ENCODE results near the gene ABHD14A. TPM values are rescaled to one million over a fixed set of nuclear protein-coding genes. Genes with fewer than 3 reads are reported as not detected.

Gene ABHD14A
- total and polyA plus RNA-seq, 7 donors = 11.2 to 40.6 (median 22.9) TPM

DNA sequence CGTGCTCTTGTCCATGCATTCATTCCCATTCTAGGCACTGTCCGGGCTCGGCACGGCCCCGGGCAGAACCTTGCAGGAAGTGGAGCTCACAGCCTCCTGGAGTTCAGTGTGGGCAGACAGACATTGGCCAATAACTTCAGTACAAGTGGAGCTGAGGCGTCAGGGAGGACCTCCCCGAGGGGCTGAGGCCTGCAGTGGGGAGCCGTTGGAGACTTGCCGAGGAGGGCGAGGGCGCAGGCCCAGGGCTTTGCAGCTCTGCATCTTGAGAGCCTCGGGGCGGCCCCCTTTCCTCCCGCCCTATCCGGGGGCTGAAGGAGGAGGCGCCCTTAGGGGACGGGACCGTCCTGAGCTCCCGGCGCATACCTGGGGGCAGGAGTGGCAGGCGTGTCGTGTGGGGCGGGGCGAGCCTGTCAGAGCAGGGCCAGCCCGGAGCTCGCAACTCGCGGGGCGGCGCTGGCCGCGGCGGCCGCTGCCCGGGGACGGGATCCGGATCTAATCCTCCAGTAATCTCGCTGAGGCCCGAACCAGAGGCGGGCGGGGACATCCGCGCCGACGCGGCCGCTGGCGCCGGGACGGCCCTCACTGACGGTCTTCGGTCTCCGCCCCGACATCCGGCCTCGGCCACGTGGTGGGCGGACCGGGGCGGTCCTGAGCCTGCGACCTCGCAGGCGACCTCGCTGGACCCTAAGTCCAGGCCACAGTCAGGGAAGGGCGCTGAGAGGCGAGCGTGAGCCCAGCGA, 8.1 kb downstream of the ABHD14A start, which contains the start of gene ACY1:
ACY1 (plus strand) TSS at position 698 of the 740 bp plus-strand sequence. CDS start 530 bp downstream, outside the sequence.
- ATAC-seq = peak; percentile 89 to 94 (median 92)
- intact Hi-C loops (cut with DNase I) = loop anchor here in 1 of 2 donors (5.0 kb wide), 1 partner anchor 481 kb away; the partner anchor contains the start of gene DCAF1

DNA sequence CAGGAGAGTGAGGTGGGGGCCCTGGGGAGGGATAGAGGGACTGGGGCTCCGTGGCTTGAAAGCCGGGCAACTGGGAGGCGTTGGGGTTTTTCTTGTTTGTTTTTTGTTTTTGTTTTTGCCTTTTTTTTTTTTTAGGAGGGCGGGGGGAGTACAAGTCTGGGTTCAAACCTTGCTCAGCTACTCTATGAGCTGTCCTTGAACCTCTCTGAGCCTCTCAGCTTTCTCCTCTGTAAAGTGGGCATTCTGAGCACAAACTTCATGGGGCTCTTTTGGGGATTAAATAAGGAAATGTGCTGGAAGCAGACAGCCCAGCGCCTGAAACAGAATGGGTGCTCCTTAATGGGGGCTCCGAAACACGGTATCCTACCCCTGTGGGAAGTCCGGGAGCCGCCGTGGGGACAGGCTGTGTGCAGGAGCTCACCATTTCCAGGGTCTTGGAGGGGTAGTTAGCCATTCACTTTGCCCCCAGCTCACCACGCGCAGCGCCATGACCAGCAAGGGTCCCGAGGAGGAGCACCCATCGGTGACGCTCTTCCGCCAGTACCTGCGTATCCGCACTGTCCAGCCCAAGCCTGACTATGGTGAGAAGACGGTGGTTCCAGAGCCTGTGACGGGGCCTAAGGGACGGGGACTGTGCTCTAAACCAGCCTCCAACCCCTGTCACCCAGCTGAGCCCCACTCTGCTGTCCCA, 8.9 kb downstream of the ABHD14A start:
- intact Hi-C loops (cut with DNase I) = loop anchor here in 1 of 2 donors (5.0 kb wide), 1 partner anchor 481 kb away; the partner anchor contains the start of gene DCAF1
- Histone ChIP-seq H3K9me3 (no peaks in the 10 kb centered on the region), H3K27me3 (ENCODE audit: insufficient read depth in 3 of 3, low read length in 2 of 3) (no peaks in the 10 kb centered on the region), H3K27ac (peak overlapping the region; percentile 96), H3K4me1 (peaks cover 20% of the 10 kb centered on the region), H3K4me3 (peak overlapping the region; percentile 84), H3K36me3 (ENCODE audit: insufficient read depth in 1 of 2, low read depth in 1 of 2) (peaks cover 0 to 6% of the 10 kb centered on the region in 2 donors)
- DNase-seq (no peak), ATAC-seq (peak in 1 of 4 donors; percentile 1)
- 70 to 74% (median 70%) methylated on average over 22 of the region's 22 CpGs for WGBS, 3 donors
- TF ChIP-seq, protein P1, sequence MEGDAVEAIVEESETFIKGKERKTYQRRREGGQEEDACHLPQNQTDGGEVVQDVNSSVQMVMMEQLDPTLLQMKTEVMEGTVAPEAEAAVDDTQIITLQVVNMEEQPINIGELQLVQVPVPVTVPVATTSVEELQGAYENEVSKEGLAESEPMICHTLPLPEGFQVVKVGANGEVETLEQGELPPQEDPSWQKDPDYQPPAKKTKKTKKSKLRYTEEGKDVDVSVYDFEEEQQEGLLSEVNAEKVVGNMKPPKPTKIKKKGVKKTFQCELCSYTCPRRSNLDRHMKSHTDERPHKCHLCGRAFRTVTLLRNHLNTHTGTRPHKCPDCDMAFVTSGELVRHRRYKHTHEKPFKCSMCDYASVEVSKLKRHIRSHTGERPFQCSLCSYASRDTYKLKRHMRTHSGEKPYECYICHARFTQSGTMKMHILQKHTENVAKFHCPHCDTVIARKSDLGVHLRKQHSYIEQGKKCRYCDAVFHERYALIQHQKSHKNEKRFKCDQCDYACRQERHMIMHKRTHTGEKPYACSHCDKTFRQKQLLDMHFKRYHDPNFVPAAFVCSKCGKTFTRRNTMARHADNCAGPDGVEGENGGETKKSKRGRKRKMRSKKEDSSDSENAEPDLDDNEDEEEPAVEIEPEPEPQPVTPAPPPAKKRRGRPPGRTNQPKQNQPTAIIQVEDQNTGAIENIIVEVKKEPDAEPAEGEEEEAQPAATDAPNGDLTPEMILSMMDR (IDR thresholded peaks at IDR 0.05) = no peak

More for the DNA sequence above, 8.1 kb downstream of the ABHD14A start, which contains the start of gene ACY1:
- 1% methylated on average over 55 to 68 of the region's 68 CpGs for WGBS, 3 donors
- Histone ChIP-seq H3K36me3 (ENCODE audit: insufficient read depth in 1 of 2, low read depth in 1 of 2) (peaks cover 0 to 2% of the 10 kb centered on the region in 2 donors), H3K27ac (peak within 1 kb of the TSS; percentile 96), H3K9me3 (no peaks in the 10 kb centered on the region), H3K4me3 (peak within 1 kb of the TSS; percentile 84), H3K27me3 (ENCODE audit: insufficient read depth in 3 of 3, low read length in 2 of 3) (no peaks in the 10 kb centered on the region), H3K4me1 (peaks cover 20% of the 10 kb centered on the region)
- peak; percentile 92 to 95 for DNase-seq
- TF ChIP-seq, protein P1 (IDR thresholded peaks at IDR 0.05) = no peak

DNA sequence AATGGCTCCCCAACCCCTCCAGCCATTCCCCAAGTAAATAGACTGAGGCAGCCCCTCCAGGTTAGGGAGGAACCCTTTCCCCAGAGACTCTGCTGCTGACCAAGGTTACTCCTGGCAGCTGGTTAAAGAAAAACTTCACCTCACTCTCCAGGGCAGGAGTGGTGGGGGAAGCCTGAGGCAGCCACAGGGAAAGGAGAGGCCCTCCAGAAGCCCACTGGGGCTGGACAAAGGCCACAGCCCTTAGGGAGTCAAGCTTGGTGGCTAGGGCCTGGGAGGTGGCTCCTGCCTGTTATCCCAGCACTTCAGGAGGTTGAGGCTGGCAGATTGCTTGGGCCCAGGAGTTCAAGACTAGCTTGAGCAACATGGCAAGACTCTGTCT, 9.4 kb downstream of the ABHD14A start:
- DNase-seq (no peak), ATAC-seq (no peak)
- H3K27me3 ChIP-seq (ENCODE audit: insufficient read depth in 3 of 3, low read length in 2 of 3) = no peaks in the 10 kb centered on the region
- TF ChIP-seq, protein P1 (IDR thresholded peaks at IDR 0.05) = no peak
- intact Hi-C loops (cut with DNase I) = loop anchor here in 1 of 2 donors (5.0 kb wide), 1 partner anchor 482 kb away; the partner anchor contains the start of gene DCAF1
- no peaks in the 10 kb centered on the region for H3K9me3 ChIP-seq
- H3K27ac ChIP-seq = peak overlapping the region; percentile 96
- H3K4me1 ChIP-seq = peaks cover 20% of the 10 kb centered on the region
- H3K4me3 ChIP-seq = peak overlapping the region; percentile 84
- H3K36me3 ChIP-seq (ENCODE audit: insufficient read depth in 1 of 2, low read depth in 1 of 2) = peaks cover 0 to 8% of the 10 kb centered on the region in 2 donors

DNA sequence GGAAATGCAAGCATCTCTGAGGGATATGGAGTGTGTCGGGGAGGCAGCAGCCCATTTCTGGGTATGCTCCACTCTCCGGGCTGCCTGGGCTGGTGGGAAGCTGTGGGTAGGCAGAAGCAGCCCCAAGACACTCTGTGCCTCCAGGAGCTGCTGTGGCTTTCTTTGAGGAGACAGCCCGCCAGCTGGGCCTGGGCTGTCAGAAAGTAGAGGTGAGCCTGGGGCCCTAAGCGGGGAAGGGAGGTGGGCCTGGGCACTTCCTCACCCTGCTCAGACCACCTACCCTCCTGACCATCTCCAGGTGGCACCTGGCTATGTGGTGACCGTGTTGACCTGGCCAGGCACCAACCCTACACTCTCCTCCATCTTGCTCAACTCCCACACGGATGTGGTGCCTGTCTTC, 10.2 kb downstream of the ABHD14A start:
- peaks cover 0 to 9% of the 10 kb centered on the region in 2 donors for H3K36me3 ChIP-seq (ENCODE audit: insufficient read depth in 1 of 2, low read depth in 1 of 2)
- TF ChIP-seq, protein P1 (IDR thresholded peaks at IDR 0.05) = no peak
- ATAC-seq = no peak
- WGBS, 3 donors = 77 to 90% (median 81%) methylated on average over 6 of the region's 6 CpGs
- DNase-seq = no peak
- H3K4me3 ChIP-seq = no peak overlapping the region
- no peaks in the 10 kb centered on the region for H3K27me3 ChIP-seq (ENCODE audit: insufficient read depth in 3 of 3, low read length in 2 of 3)
- H3K9me3 ChIP-seq = no peaks in the 10 kb centered on the region
- peaks cover 20% of the 10 kb centered on the region for H3K4me1 ChIP-seq
- intact Hi-C loops (cut with DNase I) = no loop called here
- peak overlapping the region; percentile 96 for H3K27ac ChIP-seq

Measured in psoas muscle (tissue), 8 donors.